ENCODE measurements around the gene SLC45A1.

SLC45A1 gene

GRCh38 chr1:8356256-8357209 lies 38.6 kb downstream of the SLC45A1 start:
- no peak for DNase-seq

GRCh38 chr1:8357329-8358101 lies 39.6 kb downstream of the SLC45A1 start:
- DNase-seq, result no peak

- no peak for DNase-seq
These were observed 40.5 kb downstream of the SLC45A1 start for GRCh38 chr1:8358241-8358896.

- DNase-seq, result no peak
These were observed 41.1 kb downstream of the SLC45A1 start for GRCh38 chr1:8358897-8359616.

GRCh38 chr1:8359617-8360481 lies 41.9 kb downstream of the SLC45A1 start:
- no peak for DNase-seq

GRCh38 chr1:8360493-8361197 lies 42.7 kb downstream of the SLC45A1 start:
- no peak for DNase-seq

GRCh38 chr1:8361198-8361849 lies 43.4 kb downstream of the SLC45A1 start:
- DNase-seq, result no peak

- DNase-seq, result no peak
These were observed 44.8 kb downstream of the SLC45A1 start for GRCh38 chr1:8362701-8363101.

- DNase-seq, result no peak
These were observed 45.4 kb downstream of the SLC45A1 start for GRCh38 chr1:8363186-8363766.

- DNase-seq, result no peak
These were observed 45.9 kb downstream of the SLC45A1 start for GRCh38 chr1:8363767-8364301.

GRCh38 chr1:8364528-8365442 lies 46.9 kb downstream of the SLC45A1 start:
- DNase-seq, result no peak

- no peak for DNase-seq
These were observed 47.9 kb downstream of the SLC45A1 start for GRCh38 chr1:8365661-8366362.

- no peak for DNase-seq
These were observed 49.8 kb downstream of the SLC45A1 start for GRCh38 chr1:8367571-8368194.

GRCh38 chr1:8368956-8369639 lies 51.2 kb downstream of the SLC45A1 start:
- DNase-seq, result no peak

- DNase-seq, result no peak
These were observed 52.4 kb downstream of the SLC45A1 start for GRCh38 chr1:8370046-8370881.

- DNase-seq, result no peak
These were observed 53.0 kb downstream of the SLC45A1 start for GRCh38 chr1:8370905-8371315.
